Measurements from ENCODE around the gene GPR62.

GPR62 gene

GRCh38 chr3:51942603-51943450, 12.4 kb upstream of the GPR62 start:
- no peak for DNase-seq (ENCODE audit: low read depth, low spot score)
- TF ChIP-seq, protein P1, sequence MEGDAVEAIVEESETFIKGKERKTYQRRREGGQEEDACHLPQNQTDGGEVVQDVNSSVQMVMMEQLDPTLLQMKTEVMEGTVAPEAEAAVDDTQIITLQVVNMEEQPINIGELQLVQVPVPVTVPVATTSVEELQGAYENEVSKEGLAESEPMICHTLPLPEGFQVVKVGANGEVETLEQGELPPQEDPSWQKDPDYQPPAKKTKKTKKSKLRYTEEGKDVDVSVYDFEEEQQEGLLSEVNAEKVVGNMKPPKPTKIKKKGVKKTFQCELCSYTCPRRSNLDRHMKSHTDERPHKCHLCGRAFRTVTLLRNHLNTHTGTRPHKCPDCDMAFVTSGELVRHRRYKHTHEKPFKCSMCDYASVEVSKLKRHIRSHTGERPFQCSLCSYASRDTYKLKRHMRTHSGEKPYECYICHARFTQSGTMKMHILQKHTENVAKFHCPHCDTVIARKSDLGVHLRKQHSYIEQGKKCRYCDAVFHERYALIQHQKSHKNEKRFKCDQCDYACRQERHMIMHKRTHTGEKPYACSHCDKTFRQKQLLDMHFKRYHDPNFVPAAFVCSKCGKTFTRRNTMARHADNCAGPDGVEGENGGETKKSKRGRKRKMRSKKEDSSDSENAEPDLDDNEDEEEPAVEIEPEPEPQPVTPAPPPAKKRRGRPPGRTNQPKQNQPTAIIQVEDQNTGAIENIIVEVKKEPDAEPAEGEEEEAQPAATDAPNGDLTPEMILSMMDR (IDR thresholded peaks at IDR 0.05; ENCODE audit: insufficient read depth, low read length, missing control alignments), result no peak
- CTCF ChIA-PET, result interaction anchor here (0.6 to 4.0 kb wide), 23 partner anchors 10 to 267 kb away, joined by 3 to 74 read pairs (median 6); partner anchors contain the start of genes ABHD14A, ABHD14B, ACY1 and GPR62
- POLR2A ChIA-PET, result interaction anchor here (0.9 to 2.6 kb wide), 7 partner anchors 10 to 212 kb away, joined by 3 to 16 read pairs (median 7); partner anchors contain the start of genes ABHD14A, ABHD14B, ACY1 and PCBP4
- peak overlapping the region; percentile 59 for H3K4me3 ChIP-seq (ENCODE audit: low read depth, low read length)

DNA sequence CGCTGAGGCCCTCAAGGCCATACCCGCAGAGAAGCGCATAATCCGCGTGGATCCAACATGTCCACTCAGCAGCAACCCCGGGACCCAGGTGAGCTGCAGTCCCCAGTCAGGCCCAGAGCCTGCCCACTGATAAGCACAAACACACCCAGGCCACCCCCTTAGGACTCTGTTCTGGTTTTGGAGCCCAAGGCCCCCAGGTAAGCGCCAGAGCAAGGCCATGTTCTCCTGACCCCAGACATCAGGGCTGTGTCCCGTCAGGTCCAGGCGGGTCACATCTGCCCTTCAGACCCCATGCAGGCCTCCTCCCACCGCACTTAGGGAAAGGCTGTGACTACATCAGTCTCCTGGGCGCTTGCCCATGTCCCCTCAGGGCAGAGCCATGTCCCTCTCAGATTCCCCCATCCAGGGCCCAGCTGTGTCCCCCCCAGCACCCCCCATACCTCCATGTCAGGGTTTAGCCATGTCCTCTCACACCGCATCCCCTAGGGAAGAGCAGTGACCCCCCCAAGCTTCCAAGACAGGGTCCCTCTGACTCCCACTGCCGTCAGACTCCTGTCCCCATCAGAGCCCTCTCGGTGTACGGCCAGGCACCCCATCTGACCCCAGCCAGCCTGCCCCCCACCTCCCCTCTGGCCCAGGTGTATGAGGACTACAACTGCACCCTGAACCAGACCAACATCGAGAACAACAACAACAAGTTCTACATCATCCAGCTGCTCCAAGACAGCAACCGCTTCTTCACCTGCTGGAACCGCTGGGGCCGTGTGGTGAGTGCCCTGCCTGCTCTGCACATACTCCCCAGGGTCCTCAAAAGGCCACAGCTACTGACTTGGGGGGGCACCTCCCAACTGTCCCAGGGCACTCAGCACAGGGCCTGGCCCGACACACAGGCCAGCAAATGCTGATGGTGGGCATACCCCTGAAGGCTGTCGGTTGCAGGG, 11.5 kb upstream of the GPR62 start:
- no peak for DNase-seq (ENCODE audit: low read depth, low spot score)
- no peak overlapping the region for H3K4me3 ChIP-seq (ENCODE audit: low read depth, low read length)
- CTCF ChIA-PET, result interaction anchor here (1.0 to 4.0 kb wide), 18 partner anchors 9 to 201 kb away, joined by 3 to 74 read pairs (median 11); partner anchors contain the start of genes ABHD14A, ABHD14B, ACY1 and GPR62
- TF ChIP-seq, protein P1 (IDR thresholded peaks at IDR 0.05; ENCODE audit: insufficient read depth, low read length, missing control alignments), result no peak
- POLR2A ChIA-PET, result interaction anchor here (1.1 to 2.6 kb wide), 4 partner anchors 30 to 211 kb away, joined by 3 to 16 read pairs (median 8); partner anchors contain the start of genes ABHD14A, ABHD14B and RPL29

- TF ChIP-seq, protein P1 (IDR thresholded peaks at IDR 0.05; ENCODE audit: insufficient read depth, low read length, missing control alignments), result no peak
- H3K4me3 ChIP-seq (ENCODE audit: low read depth, low read length), result no peak overlapping the region
- ChIA-PET POLR2A (no interaction called here), CTCF (interaction anchor here (0.7 to 4.0 kb wide), 8 partner anchors 9 to 200 kb away, joined by 3 to 45 read pairs (median 4); partner anchors contain the start of genes ABHD14B and ACY1)
- no peak for DNase-seq (ENCODE audit: low read depth, low spot score)
These were observed 10.6 kb upstream of the GPR62 start for GRCh38 chr3:51944451-51945021.

GRCh38 chr3:51945031-51945840, 9.9 kb upstream of the GPR62 start:
- H3K4me3 ChIP-seq (ENCODE audit: low read depth, low read length), result no peak overlapping the region
- TF ChIP-seq, protein P1 (IDR thresholded peaks at IDR 0.05; ENCODE audit: insufficient read depth, low read length, missing control alignments), result no peak
- CTCF ChIA-PET, result interaction anchor here (0.7 to 2.4 kb wide), 8 partner anchors 9 to 199 kb away, joined by 3 to 14 read pairs (median 4); partner anchors contain the start of gene ABHD14B
- no peak for DNase-seq (ENCODE audit: low read depth, low spot score)
- POLR2A ChIA-PET, result no interaction called here

GRCh38 chr3:51945926-51946705, 9.1 kb upstream of the GPR62 start:
- no peak for DNase-seq (ENCODE audit: low read depth, low spot score)
- CTCF ChIA-PET, result interaction anchor here (0.6 to 2.0 kb wide), 3 partner anchors 20 to 58 kb away, joined by 3 to 14 read pairs (median 4); partner anchors contain the start of gene ABHD14B
- POLR2A ChIA-PET, result no interaction called here
- TF ChIP-seq, protein P1 (IDR thresholded peaks at IDR 0.05; ENCODE audit: insufficient read depth, low read length, missing control alignments), result no peak
- no peak overlapping the region for H3K4me3 ChIP-seq (ENCODE audit: low read depth, low read length)
